GM18909 (cell line): Measurements from ENCODE around the gene TRABD2A.

Experiments
- ATAC-seq: cut with Tn5 transposase; IDR thresholded peaks from one replicate; pipeline ENCODE4 v1.9.1; 2021; ENCODE audit warnings: mild to moderate bottlenecking; ENCODE audit not compliant: unreplicated experiment, poor library complexity

The TRABD2A gene

DNA sequence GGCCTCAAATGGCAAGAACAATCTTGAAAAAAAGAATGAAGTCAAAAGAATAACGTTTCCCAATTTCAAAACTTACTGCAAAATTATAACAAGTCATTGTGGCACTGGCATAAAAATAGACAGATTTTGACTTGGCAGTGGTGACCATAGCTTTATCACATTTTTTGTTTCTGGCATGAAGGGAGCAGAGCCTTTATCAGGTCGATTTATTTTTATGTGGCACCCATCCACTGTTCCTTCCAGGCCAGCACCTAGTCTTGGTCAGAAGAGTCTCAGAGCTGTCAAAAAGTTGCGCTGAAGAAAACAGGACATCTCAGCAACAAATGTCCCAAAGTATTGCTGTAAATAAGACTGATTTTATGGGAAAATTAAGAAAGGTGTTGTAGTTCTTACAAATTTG, 92.4 kb downstream of the TRABD2A start:
- no peak for ATAC-seq

DNA sequence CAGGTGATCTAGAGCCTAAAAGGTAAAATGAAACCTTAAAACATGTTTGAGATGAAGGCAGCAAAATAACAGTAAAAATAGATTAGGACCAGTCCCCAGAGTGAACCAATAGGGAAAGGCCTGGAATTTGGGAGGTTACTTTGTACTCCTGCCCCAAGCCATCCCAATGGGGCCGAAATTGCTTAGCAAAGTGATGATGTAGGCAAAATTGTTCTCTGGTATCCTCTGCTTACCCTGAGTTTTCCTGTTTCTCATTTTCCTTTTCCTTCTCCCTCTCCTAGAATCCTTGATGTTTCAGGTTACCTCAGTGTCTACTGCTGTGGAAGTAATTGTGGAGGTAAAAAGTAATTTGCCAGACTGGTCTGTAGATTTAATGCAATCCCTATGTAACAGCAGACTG, 92.9 kb downstream of the TRABD2A start:
- no peak for ATAC-seq

DNA sequence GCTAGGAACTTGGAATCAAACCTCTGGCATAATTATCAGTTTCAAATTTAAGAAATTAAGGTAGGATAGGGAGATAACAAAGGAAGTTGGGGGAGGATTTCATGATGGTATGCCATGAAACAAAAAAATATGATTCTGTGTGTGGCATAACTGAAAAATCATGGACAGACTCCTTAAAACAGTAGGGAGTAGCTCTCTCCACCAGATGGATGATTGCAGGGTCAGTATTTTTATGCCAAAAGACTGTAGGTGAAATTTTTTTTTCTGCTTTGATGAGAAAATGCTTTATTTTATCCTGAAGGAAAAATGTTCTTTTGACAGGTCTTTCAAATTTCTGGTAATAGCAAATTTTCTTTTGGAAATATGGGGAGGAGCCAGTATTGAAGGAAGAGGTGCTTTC, 94.3 kb downstream of the TRABD2A start:
- ATAC-seq, result no peak

DNA sequence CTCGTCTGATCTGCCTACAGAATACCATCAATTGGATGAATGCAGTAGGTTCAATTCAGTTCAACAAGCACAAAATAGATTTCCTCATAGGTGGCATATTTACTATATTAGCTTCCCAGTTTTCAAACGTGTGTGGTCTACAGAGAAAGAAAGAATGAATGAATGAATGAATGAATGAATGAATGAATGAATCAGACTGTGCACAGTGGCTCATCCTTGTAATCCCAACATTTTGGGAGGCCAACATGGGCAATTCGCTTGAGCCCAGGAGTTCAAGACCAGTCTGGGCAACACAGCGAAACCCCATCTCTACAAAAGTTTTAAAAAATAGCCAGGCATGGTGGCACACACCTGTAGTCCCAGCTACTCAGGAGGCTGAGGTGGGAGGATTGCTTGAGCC, 94.9 kb downstream of the TRABD2A start:
- ATAC-seq, result no peak

DNA sequence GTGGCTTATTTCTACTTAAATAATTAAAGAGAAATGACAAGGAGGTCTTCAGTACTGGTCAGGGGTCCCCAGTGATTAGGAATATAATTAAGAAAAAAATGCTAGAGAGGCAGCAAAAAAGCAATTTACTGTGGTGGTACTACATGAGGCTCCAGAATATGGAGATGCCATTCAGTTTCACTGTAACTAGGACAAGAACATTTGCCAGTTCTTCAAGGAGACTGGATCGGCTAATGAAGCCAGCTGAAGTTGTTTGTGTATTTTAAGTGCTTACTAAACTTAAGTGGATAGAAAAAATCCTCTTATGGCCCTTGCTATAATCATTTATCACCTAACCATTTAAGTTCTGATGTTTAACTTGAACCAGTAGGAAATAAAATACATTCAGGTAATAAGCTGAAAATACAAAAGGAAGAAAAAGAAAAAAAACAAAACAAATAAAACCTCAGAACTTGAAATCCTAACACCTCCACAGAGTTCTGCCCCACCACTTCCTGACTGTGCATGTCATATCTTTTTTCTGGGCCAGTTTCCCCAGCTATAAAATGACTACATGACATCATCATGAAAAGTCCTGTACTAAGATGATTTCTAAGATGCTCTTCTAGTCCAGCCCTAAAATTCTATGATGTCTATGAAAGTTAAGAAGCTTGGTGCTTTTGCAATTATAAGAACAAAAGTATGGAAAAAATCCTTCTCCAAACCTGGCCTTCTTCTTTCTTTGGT, 98.0 kb downstream of the TRABD2A start:
- no peak for ATAC-seq

DNA sequence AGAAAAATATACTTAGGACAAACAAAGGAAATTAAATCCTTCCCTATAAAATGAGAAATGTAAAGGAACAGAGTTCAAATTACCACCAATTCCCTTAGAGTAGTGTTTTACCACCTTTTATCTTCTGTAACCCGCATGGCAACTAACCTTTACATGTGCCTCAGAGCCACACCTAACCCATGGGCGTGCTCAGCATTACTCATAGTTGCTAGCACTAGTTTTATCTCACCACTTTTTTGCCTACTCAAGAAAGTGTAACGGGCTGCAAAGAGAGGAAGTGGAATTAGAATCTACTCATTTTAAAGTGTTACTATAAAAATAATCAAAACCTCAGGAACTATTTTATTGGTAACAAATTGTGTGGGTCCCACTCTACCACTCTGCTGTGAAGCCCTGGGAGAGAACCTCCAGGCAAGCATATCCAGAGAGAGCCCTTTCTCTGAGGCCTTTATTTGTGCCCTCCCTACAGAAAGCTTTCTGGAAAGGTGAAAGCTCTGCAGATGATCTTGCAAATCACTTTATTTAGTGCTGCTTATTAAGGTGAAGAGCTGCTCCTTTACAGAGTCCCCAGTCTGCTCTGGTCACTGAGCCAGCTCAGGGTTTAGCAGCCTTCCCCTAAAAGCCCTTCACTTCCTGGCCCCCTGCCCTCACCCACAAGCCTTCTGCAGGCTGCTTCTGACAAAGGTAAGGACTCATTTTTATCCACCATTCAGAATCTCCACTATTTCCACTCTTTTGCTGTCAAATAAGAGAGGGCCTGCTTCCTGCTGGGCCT, 98.8 kb downstream of the TRABD2A start:
- ATAC-seq, result peak; percentile 93

DNA sequence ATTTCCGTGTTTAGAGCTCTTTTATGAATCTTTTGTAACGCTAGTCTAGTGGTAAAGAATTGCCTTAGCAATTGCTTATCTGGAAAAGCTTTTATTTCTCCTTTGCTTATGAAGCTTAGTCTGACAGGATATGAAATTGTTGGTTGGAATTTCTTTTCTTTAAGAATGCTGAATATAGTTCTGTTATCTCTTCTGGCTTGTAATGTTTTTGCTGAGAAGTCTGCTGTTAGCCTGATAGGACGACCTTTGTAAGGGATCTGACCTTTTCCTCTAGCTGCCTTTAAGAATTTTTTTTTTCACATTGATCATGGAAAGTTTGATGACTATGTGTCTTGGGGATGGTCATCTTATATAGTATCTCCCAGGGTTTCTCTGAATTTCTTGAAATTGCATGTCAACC, 101.1 kb downstream of the TRABD2A start:
- no peak for ATAC-seq

DNA sequence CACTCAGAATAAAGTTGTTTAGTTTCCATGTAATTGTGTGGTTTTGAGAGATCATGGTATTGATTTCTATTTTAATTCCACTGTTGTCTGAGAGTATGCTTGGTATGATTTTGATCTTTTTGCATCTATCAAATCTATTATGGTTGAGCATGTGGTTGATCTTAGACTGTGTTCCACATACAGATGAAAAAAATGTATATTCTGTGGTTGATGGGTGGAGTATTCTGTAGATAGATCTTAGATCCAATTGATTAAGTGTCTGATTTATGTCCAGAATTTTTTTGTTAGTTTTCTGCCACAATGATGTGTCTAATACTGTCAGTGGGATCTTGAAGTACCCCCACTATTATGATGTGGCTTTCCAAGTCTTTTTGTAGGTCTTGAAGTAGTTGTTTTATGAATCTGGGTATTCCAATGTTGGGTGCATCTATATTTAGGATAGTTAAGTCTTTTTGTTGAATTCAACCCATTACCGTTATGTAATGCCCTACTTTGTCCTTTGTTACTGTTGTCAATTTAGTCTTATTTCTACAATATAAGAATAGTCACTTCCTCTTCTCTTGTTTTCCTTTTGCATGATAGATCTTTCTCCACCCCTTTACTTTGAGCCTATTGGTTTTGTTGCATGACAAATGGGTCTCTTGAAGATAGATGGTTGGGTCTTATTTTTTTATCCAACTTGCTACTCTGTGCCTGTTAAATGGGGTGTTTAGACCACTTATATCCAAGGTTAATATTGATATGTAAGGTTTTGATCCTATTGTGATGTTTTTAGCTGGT, 101.8 kb downstream of the TRABD2A start:
- ATAC-seq, result no peak

DNA sequence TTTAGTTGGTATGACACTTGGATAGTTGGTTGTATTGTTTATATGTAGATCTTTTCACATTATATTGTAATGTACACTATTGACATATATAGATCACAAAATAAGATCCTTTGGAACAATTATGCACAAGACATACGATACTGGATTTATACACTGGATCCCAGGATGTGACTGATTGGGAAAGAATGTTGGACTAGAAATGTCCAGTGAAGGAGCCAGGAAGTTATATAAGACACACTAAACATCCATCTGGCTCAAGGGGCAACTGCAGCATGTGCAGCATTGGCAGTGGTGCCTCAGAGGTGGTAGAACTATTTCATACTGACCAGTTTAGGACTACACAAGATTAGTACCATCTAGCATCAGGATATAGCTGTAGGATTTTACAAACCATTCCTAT, 104.9 kb downstream of the TRABD2A start:
- no peak for ATAC-seq

DNA sequence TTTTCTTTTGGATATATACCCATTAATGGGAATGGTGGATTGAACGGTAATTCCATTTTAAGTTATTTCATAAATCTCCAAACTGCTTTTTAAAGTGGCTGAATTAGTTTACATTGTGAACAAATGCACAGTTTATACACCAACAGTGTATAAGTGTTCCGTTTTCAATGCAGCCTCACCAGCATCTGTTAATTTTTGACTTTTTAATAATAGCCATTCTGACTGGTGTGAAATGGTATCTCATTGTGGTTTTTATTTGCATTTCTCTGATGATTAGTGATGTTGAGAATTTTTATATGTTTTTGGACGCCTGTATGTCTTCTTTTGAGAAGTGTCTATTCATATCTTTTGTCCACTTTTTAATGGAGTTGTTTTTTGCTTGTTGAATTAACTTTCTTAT, 107.3 kb downstream of the TRABD2A start:
- ATAC-seq, result peak; percentile 62
